ENCODE data around the gene KCNK5.

- no peak for TF ChIP-seq CTCF (IDR thresholded peaks at IDR 0.05)
- no peak for TF ChIP-seq POLR2A (IDR thresholded peaks at IDR 0.05)
These were observed 8.2 kb downstream of the KCNK5 start for GRCh38 chr6:39221115-39221514.
